8988T (cell line): ENCODE results near the gene FUT2.

Experiments
- DNase-seq: peaks from one replicate; pipeline ENCODE4 v3.0.0; 2011

FUT2 gene

GRCh38 chr19:48734625-48735024, 38.9 kb downstream of the FUT2 start:
- no peak for DNase-seq

GRCh38 chr19:48735031-48735615, 39.4 kb downstream of the FUT2 start:
- DNase-seq: no peak

GRCh38 chr19:48737360-48737998, 41.7 kb downstream of the FUT2 start:
- no peak for DNase-seq

- peak; percentile 96 for DNase-seq
Measured at GRCh38 chr19:48738557-48739403, 43.0 kb downstream of the FUT2 start.

GRCh38 chr19:48739404-48740163, 43.8 kb downstream of the FUT2 start:
- DNase-seq: no peak

- no peak for DNase-seq
Measured at GRCh38 chr19:48740164-48740972, 44.6 kb downstream of the FUT2 start, which contains the start of gene RASIP1. Gene RASIP1 (minus strand): TSS chr19:48740610. CDS start chr19:48740282, 328 bp downstream.

- peak; percentile 65 for DNase-seq
Measured at GRCh38 chr19:48741129-48741999, 45.6 kb downstream of the FUT2 start.

- DNase-seq: no peak
Measured at GRCh38 chr19:48742096-48742495, 46.3 kb downstream of the FUT2 start.

GRCh38 chr19:48745208-48745995, 49.6 kb downstream of the FUT2 start:
- DNase-seq: no peak

GRCh38 chr19:48746110-48746509, 50.3 kb downstream of the FUT2 start:
- DNase-seq: no peak

- DNase-seq: peak; percentile 62
Measured at GRCh38 chr19:48746738-48747575, 51.2 kb downstream of the FUT2 start, which contains the start of gene IZUMO1. Gene IZUMO1 (minus strand): TSS chr19:48746909. CDS start chr19:48745859, 1,050 bp downstream.

GRCh38 chr19:48749571-48750198, 53.9 kb downstream of the FUT2 start:
- no peak for DNase-seq

GRCh38 chr19:48750351-48750750, 54.6 kb downstream of the FUT2 start:
- no peak for DNase-seq

- DNase-seq: no peak
Measured at GRCh38 chr19:48750771-48751504, 55.2 kb downstream of the FUT2 start.

GRCh38 chr19:48751845-48752495, 56.2 kb downstream of the FUT2 start:
- DNase-seq: no peak

- DNase-seq: peak; percentile 75
Measured at GRCh38 chr19:48752496-48753365, 57.0 kb downstream of the FUT2 start, which contains the start of gene FUT1. Gene FUT1 (minus strand): TSS chr19:48752641. CDS start chr19:48751281, 1,360 bp downstream.
